Stimulated activated memory B cell treated with anti-CD40 and anti-IgM and Interleukin-4, amounts not matched to agents 10 μg/mL and 1 μg/mL and 100 μg/mL, for 72 hours (primary cell): ENCODE data around the gene RASA1.

ENCODE experiments used
- ATAC-seq: fragments of 150-1000 bp; cut with Tn5 transposase; 2 replicates; pipeline ENCODE4 v1.10.0; 2021
- H3K27ac Mint-ChIP-seq: one replicate; pipeline ENCODE4 v1.8.0; 2022; ENCODE audit warnings: mild to moderate bottlenecking, mixed read lengths
- H3K27me3 Mint-ChIP-seq: one replicate; pipeline ENCODE4 v1.8.0; 2022; ENCODE audit warnings: mixed read lengths
- H3K36me3 Mint-ChIP-seq: one replicate; pipeline ENCODE4 v1.8.0; 2022; ENCODE audit warnings: mixed read lengths
- H3K4me1 Mint-ChIP-seq: one replicate; pipeline ENCODE4 v1.8.0; 2022; ENCODE audit warnings: mixed read lengths
- H3K4me3 Mint-ChIP-seq: one replicate; pipeline ENCODE4 v1.8.0; 2022; ENCODE audit warnings: mild to moderate bottlenecking, moderate library complexity, mixed read lengths
- H3K9me3 Mint-ChIP-seq: one replicate; pipeline ENCODE4 v1.8.0; 2022; ENCODE audit warnings: mixed read lengths

Gene RASA1

GRCh38 chr5:87413343-87413645, 145.6 kb downstream of the RASA1 start:
- no peaks in the 10 kb centered on the region for H3K27me3 Mint-ChIP-seq
- ATAC-seq, result no peak
- no peaks in the 10 kb centered on the region for H3K9me3 Mint-ChIP-seq
- peak overlapping the region; percentile 95 for H3K27ac Mint-ChIP-seq
- H3K36me3 Mint-ChIP-seq, result peaks cover 24% of the 10 kb centered on the region
- H3K4me3 Mint-ChIP-seq, result peak overlapping the region; percentile 99
- H3K4me1 Mint-ChIP-seq, result peaks cover 42% of the 10 kb centered on the region

GRCh38 chr5:87418506-87418905, 150.8 kb downstream of the RASA1 start:
- H3K4me1 Mint-ChIP-seq, result no peaks in the 10 kb centered on the region
- no peak overlapping the region for H3K4me3 Mint-ChIP-seq
- no peak overlapping the region for H3K27ac Mint-ChIP-seq
- H3K36me3 Mint-ChIP-seq, result no peaks in the 10 kb centered on the region
- no peaks in the 10 kb centered on the region for H3K9me3 Mint-ChIP-seq
- no peak for ATAC-seq
- H3K27me3 Mint-ChIP-seq, result no peaks in the 10 kb centered on the region

- no peak for ATAC-seq
- H3K4me1 Mint-ChIP-seq, result no peaks in the 10 kb centered on the region
- H3K9me3 Mint-ChIP-seq, result no peaks in the 10 kb centered on the region
- H3K36me3 Mint-ChIP-seq, result no peaks in the 10 kb centered on the region
- H3K27ac Mint-ChIP-seq, result no peak overlapping the region
- no peak overlapping the region for H3K4me3 Mint-ChIP-seq
- no peaks in the 10 kb centered on the region for H3K27me3 Mint-ChIP-seq
Measured at GRCh38 chr5:87421307-87421706, 153.6 kb downstream of the RASA1 start.

- no peaks in the 10 kb centered on the region for H3K27me3 Mint-ChIP-seq
- no peaks in the 10 kb centered on the region for H3K4me1 Mint-ChIP-seq
- no peak overlapping the region for H3K27ac Mint-ChIP-seq
- peaks cover 5% of the 10 kb centered on the region for H3K9me3 Mint-ChIP-seq
- ATAC-seq, result no peak
- H3K4me3 Mint-ChIP-seq, result no peak overlapping the region
- H3K36me3 Mint-ChIP-seq, result no peaks in the 10 kb centered on the region
Measured at GRCh38 chr5:87423755-87424154, 156.1 kb downstream of the RASA1 start.

- no peak for ATAC-seq
- Mint-ChIP-seq H3K27me3 (peaks cover 9% of the 10 kb centered on the region), H3K4me3 (no peak overlapping the region), H3K4me1 (no peaks in the 10 kb centered on the region), H3K9me3 (peaks cover 5% of the 10 kb centered on the region), H3K27ac (no peak overlapping the region), H3K36me3 (no peaks in the 10 kb centered on the region)
Measured at GRCh38 chr5:87430863-87431457, 163.3 kb downstream of the RASA1 start.

GRCh38 chr5:87432460-87432859, 164.8 kb downstream of the RASA1 start:
- peaks cover 9% of the 10 kb centered on the region for H3K27me3 Mint-ChIP-seq
- H3K4me1 Mint-ChIP-seq, result no peaks in the 10 kb centered on the region
- no peak overlapping the region for H3K27ac Mint-ChIP-seq
- H3K9me3 Mint-ChIP-seq, result peaks cover 1% of the 10 kb centered on the region
- H3K4me3 Mint-ChIP-seq, result no peak overlapping the region
- H3K36me3 Mint-ChIP-seq, result no peaks in the 10 kb centered on the region
- ATAC-seq, result no peak

- no peaks in the 10 kb centered on the region for H3K4me1 Mint-ChIP-seq
- no peaks in the 10 kb centered on the region for H3K9me3 Mint-ChIP-seq
- H3K27me3 Mint-ChIP-seq, result peaks cover 9% of the 10 kb centered on the region
- ATAC-seq, result no peak
- H3K36me3 Mint-ChIP-seq, result no peaks in the 10 kb centered on the region
- no peak overlapping the region for H3K27ac Mint-ChIP-seq
- no peak overlapping the region for H3K4me3 Mint-ChIP-seq
Measured at GRCh38 chr5:87433945-87434344, 166.3 kb downstream of the RASA1 start.

GRCh38 chr5:87434461-87434860, 166.8 kb downstream of the RASA1 start:
- Mint-ChIP-seq H3K36me3 (no peaks in the 10 kb centered on the region), H3K27ac (no peak overlapping the region), H3K9me3 (no peaks in the 10 kb centered on the region), H3K4me3 (no peak overlapping the region), H3K4me1 (no peaks in the 10 kb centered on the region), H3K27me3 (peaks cover 9% of the 10 kb centered on the region)
- ATAC-seq, result no peak

- no peak overlapping the region for H3K4me3 Mint-ChIP-seq
- no peaks in the 10 kb centered on the region for H3K4me1 Mint-ChIP-seq
- peaks cover 9% of the 10 kb centered on the region for H3K27me3 Mint-ChIP-seq
- no peak overlapping the region for H3K27ac Mint-ChIP-seq
- no peaks in the 10 kb centered on the region for H3K36me3 Mint-ChIP-seq
- no peaks in the 10 kb centered on the region for H3K9me3 Mint-ChIP-seq
- ATAC-seq, result no peak
Measured at GRCh38 chr5:87435144-87435694, 167.5 kb downstream of the RASA1 start.

- ATAC-seq, result no peak
- H3K4me1 Mint-ChIP-seq, result no peaks in the 10 kb centered on the region
- no peak overlapping the region for H3K4me3 Mint-ChIP-seq
- no peaks in the 10 kb centered on the region for H3K36me3 Mint-ChIP-seq
- peaks cover 17% of the 10 kb centered on the region for H3K27me3 Mint-ChIP-seq
- no peaks in the 10 kb centered on the region for H3K9me3 Mint-ChIP-seq
- H3K27ac Mint-ChIP-seq, result no peak overlapping the region
Measured at GRCh38 chr5:87437724-87438123, 170.0 kb downstream of the RASA1 start.

- no peak for ATAC-seq
- Mint-ChIP-seq H3K27ac (no peak overlapping the region), H3K9me3 (no peaks in the 10 kb centered on the region), H3K4me1 (no peaks in the 10 kb centered on the region), H3K36me3 (no peaks in the 10 kb centered on the region), H3K4me3 (no peak overlapping the region), H3K27me3 (peaks cover 17% of the 10 kb centered on the region)
Measured at GRCh38 chr5:87438231-87438630, 170.5 kb downstream of the RASA1 start.
